Endothelial cell (in vitro differentiated cells): Measurements from ENCODE around the gene CLDN2. TPM values are rescaled to one million over a fixed set of nuclear protein-coding genes. Genes with fewer than 3 reads are reported as not detected.
A peak's percentile ranks its signal among the peaks of the same experiment; 100 is the strongest.

Source experiments
- DNase-seq: peaks from one replicate; pipeline ENCODE4 v3.0.0; 2021; ENCODE audit warnings: low spot score
- H3K27ac Mint-ChIP-seq: one replicate; pipeline ENCODE4 v1.8.0; 2021; ENCODE audit warnings: mixed read lengths, inconsistent platforms; ENCODE audit not compliant: unreplicated experiment
- H3K27me3 Mint-ChIP-seq: one replicate; pipeline ENCODE4 v1.8.0; 2021; ENCODE audit warnings: mild to moderate bottlenecking, moderate library complexity, mixed read lengths, inconsistent platforms; ENCODE audit not compliant: unreplicated experiment
- H3K36me3 Mint-ChIP-seq: one replicate; pipeline ENCODE4 v1.8.0; 2021; ENCODE audit warnings: mild to moderate bottlenecking, low read depth, mixed read lengths, inconsistent platforms; ENCODE audit not compliant: unreplicated experiment
- H3K4me1 Mint-ChIP-seq: one replicate; pipeline ENCODE4 v1.8.0; 2021; ENCODE audit warnings: mild to moderate bottlenecking, mixed read lengths, inconsistent platforms; ENCODE audit not compliant: unreplicated experiment
- H3K4me3 Mint-ChIP-seq: one replicate; pipeline ENCODE4 v1.8.0; 2021; ENCODE audit warnings: mild to moderate bottlenecking, mixed read lengths, inconsistent platforms; ENCODE audit not compliant: unreplicated experiment
- H3K9me3 Mint-ChIP-seq: one replicate; pipeline ENCODE4 v1.8.0; 2021; ENCODE audit warnings: mixed read lengths, inconsistent platforms; ENCODE audit not compliant: unreplicated experiment
- total RNA-seq: library from RNA; stranded (reverse); fragmentation: NEBNext Ultra II Directional; extraction: Animal tissue kit (Norgen Biotek cat#: 25700); gene quantifications from one replicate; pipeline ENCODE4 v1.2.1, GENCODE V29; 2021; ENCODE audit not compliant: unreplicated experiment
- TF ChIP-seq, protein P1 (sequence below): fragments of 200-600 bp; sonication (generic); IDR thresholded peaks from one replicate; pipeline ENCODE4 v1.5.0; 2021; ENCODE audit warnings: antibody characterized with exemption; ENCODE audit not compliant: unreplicated experiment

Gene CLDN2
- total RNA-seq, 1 donor from 2014 or later, result not detected

DNA sequence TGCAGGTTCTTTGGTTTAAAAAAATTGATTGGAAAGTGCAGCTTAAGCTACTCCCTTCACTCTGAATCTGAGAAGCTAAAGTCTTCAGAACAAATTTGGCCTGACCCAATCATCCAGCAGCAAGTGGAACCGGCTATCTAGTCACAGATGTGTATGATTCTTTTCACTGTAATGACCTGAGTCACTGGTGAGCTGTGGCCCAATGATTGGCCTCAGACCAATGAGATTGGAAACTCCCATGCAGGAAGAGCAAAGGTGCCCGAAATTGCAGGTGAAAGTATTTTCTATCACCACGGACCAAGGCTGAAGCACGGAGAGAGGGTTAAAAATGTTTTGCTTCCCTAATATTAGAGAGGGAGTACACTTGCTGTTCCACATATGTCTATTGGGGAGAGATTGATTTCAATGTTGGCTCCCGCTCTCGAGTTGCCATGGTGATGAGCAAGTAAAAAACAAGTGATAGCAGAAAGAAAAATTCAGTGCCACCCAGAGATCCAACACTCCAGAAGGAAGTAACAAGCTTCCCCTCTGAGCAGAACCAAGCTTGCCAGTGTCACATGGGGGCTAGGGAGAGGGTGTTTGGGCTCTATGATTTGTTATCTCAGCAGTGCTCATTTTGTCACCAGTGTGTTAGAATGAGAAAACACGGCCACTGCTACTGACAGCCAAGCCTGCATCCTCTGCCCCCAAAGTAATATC lies 28.3 kb upstream of the CLDN2 start:
- H3K9me3 Mint-ChIP-seq, result no peaks in the 10 kb centered on the region
- H3K27me3 Mint-ChIP-seq, result peaks cover 2% of the 10 kb centered on the region
- peaks cover 4% of the 10 kb centered on the region for H3K4me1 Mint-ChIP-seq
- H3K36me3 Mint-ChIP-seq, result no peaks in the 10 kb centered on the region
- TF ChIP-seq, protein P1, sequence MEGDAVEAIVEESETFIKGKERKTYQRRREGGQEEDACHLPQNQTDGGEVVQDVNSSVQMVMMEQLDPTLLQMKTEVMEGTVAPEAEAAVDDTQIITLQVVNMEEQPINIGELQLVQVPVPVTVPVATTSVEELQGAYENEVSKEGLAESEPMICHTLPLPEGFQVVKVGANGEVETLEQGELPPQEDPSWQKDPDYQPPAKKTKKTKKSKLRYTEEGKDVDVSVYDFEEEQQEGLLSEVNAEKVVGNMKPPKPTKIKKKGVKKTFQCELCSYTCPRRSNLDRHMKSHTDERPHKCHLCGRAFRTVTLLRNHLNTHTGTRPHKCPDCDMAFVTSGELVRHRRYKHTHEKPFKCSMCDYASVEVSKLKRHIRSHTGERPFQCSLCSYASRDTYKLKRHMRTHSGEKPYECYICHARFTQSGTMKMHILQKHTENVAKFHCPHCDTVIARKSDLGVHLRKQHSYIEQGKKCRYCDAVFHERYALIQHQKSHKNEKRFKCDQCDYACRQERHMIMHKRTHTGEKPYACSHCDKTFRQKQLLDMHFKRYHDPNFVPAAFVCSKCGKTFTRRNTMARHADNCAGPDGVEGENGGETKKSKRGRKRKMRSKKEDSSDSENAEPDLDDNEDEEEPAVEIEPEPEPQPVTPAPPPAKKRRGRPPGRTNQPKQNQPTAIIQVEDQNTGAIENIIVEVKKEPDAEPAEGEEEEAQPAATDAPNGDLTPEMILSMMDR, result no peak
- DNase-seq, result no peak
- no peak overlapping the region for H3K27ac Mint-ChIP-seq
- H3K4me3 Mint-ChIP-seq, result no peak overlapping the region

DNA sequence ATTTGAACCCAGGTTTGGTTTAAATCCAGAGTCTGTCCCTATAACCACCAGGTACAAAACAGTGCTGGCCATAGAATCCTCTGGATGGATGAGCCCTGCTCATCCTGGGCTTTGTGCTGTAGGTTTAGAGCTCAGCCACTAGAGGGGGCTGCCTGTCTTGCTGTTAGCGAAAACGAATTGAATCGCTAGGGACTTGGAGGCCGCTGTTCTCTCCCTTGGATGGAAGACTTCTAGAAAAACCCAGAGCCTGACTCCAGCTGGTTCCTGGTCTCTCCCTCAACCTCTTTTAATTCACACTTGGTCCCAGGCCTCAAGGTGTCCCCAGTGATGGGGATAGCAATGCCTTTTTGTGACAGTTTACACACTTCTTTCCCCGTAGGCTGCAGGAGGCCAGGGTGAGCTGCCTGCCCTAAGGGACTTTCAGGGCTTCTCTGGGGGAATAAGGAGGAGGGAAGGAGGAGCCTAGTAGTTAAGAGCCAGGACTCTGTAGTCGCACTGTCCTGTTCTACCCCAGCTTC lies 25.8 kb upstream of the CLDN2 start:
- Mint-ChIP-seq H3K27ac (no peak overlapping the region), H3K9me3 (no peaks in the 10 kb centered on the region), H3K4me1 (peaks cover 4% of the 10 kb centered on the region), H3K27me3 (peaks cover 2% of the 10 kb centered on the region), H3K4me3 (no peak overlapping the region), H3K36me3 (no peaks in the 10 kb centered on the region)
- TF ChIP-seq, protein P1, result peak; percentile 53
- peak; percentile 59 for DNase-seq

DNA sequence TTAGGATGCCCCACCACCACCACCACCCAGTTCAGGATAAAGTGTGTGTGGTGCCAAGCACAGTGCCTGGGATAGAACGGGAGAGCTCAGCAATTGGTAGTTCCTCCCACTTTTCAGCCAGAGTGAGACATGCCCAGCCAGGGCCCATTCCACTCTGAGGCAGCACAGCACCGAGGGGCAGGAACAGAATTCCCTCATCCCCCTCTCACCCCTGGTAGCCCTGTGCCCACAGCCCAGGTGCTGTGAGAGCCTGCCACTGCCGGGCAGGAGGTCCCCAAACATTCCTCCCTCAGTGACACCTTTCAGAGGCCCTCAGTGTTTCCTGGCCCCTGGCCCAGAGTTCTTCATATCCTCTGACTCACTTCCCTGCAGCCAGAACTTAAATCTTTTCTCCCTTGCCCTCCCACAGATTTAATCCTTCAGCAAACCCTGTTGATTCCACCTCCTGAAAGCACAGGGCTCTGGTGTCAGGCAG lies 25.2 kb upstream of the CLDN2 start:
- no peak for DNase-seq
- Mint-ChIP-seq H3K27me3 (peaks cover 2% of the 10 kb centered on the region), H3K9me3 (no peaks in the 10 kb centered on the region), H3K36me3 (no peaks in the 10 kb centered on the region), H3K27ac (no peak overlapping the region), H3K4me3 (no peak overlapping the region), H3K4me1 (peaks cover 4% of the 10 kb centered on the region)
- TF ChIP-seq, protein P1, result no peak

DNA sequence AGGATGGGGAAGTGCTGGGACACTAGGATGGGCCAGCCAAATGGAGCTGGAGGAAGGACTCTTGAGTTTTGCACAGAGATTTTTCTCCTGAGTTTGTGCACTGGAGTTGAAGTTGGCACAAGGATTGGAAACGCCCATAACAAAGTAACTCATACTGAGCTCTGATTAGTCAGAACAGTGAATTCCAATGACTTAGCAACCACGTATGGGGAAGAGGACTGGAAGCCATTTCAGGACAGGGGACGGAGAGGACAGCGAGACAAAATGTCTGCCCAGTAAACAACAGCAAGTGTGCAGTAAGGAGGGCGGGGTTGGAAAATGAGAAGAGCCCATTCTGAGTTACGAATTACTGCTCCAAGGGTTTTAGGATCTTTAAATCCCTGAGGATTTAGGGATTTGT lies 22.9 kb upstream of the CLDN2 start:
- no peak for DNase-seq
- Mint-ChIP-seq H3K4me1 (peaks cover 4% of the 10 kb centered on the region), H3K4me3 (no peak overlapping the region), H3K27me3 (peaks cover 3% of the 10 kb centered on the region), H3K9me3 (no peaks in the 10 kb centered on the region), H3K36me3 (no peaks in the 10 kb centered on the region), H3K27ac (no peak overlapping the region)
- TF ChIP-seq, protein P1, result no peak

DNA sequence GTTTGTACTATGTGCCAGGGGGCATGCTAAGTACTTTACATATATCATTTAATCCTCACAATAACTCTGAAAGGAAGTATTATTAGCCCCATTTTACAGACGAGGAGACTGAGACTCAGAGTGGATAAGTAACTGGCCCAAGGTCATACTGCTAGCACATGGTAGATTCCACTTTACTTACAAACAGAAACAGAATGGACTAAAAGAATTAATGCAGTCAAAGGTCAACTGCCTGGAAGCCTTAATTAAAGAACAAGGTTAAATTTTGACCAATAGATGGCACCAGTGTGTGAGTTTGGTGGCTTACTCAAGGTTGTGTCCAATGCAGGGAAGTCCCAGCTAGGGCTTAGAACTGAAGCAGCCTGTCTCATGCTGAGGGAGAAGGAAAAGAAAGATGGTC lies 21.7 kb upstream of the CLDN2 start:
- Mint-ChIP-seq H3K4me3 (no peak overlapping the region), H3K9me3 (no peaks in the 10 kb centered on the region), H3K27ac (no peak overlapping the region), H3K27me3 (peaks cover 4% of the 10 kb centered on the region), H3K36me3 (no peaks in the 10 kb centered on the region), H3K4me1 (peaks cover 4% of the 10 kb centered on the region)
- TF ChIP-seq, protein P1, result peak; percentile 27
- DNase-seq, result peak; percentile 11
